ENCODE measurements around the gene ZSWIM2. TPM values are rescaled to one million over a fixed set of nuclear protein-coding genes. Genes with fewer than 3 reads are reported as not detected.
"Not testable (repeated sequence)": the region's sequence is repeated elsewhere in the genome, so short reads cannot be mapped to it uniquely, and the experiment has no call there.

ZSWIM2 gene
- total RNA-seq, result not detected
- long read RNA-seq, donor 1, result 0 reads
- long read RNA-seq, donor 2, result 0 reads

GRCh38 chr2:186848873-186849578, at the start of gene ZSWIM2:
ZSWIM2 (minus strand) TSS chr2:186849170; CDS start chr2:186849130, 40 bp downstream.
- peak; percentile 87 for DNase-seq (ENCODE audit: low spot score)
- intact Hi-C loops (cut with DNase I), result no loop called here

GRCh38 chr2:186896220-186896619, 47.2 kb upstream of the ZSWIM2 start:
- intact Hi-C loops (cut with DNase I), result not testable (repeated sequence)

GRCh38 chr2:186895451-186895850, 46.5 kb upstream of the ZSWIM2 start:
- intact Hi-C loops (cut with DNase I), result no loop called here
- DNase-seq (ENCODE audit: low spot score), result no peak

More at GRCh38 chr2:186896220-186896619, 47.2 kb upstream of the ZSWIM2 start:
- not testable (repeated sequence) for DNase-seq (ENCODE audit: low spot score)

GRCh38 chr2:186894478-186894877, 45.5 kb upstream of the ZSWIM2 start:
- no peak for DNase-seq (ENCODE audit: low spot score)
- intact Hi-C loops (cut with DNase I), result no loop called here

- no peak for DNase-seq (ENCODE audit: low spot score)
- intact Hi-C loops (cut with DNase I), result no loop called here
Measured at GRCh38 chr2:186892821-186893220, 43.9 kb upstream of the ZSWIM2 start.

- intact Hi-C loops (cut with DNase I), result no loop called here
- no peak for DNase-seq (ENCODE audit: low spot score)
Measured at GRCh38 chr2:186891185-186891621, 42.2 kb upstream of the ZSWIM2 start.

GRCh38 chr2:186889101-186889879, 40.3 kb upstream of the ZSWIM2 start:
- intact Hi-C loops (cut with DNase I), result no loop called here
- DNase-seq (ENCODE audit: low spot score), result no peak

- DNase-seq (ENCODE audit: low spot score), result no peak
- intact Hi-C loops (cut with DNase I), result no loop called here
Measured at GRCh38 chr2:186887107-186888090, 38.4 kb upstream of the ZSWIM2 start.

- intact Hi-C loops (cut with DNase I), result no loop called here
- DNase-seq (ENCODE audit: low spot score), result no peak
Measured at GRCh38 chr2:186884587-186884986, 35.6 kb upstream of the ZSWIM2 start.

- intact Hi-C loops (cut with DNase I), result no loop called here
- no peak for DNase-seq (ENCODE audit: low spot score)
Measured at GRCh38 chr2:186883666-186884065, 34.7 kb upstream of the ZSWIM2 start.

GRCh38 chr2:186882511-186883071, 33.6 kb upstream of the ZSWIM2 start:
- DNase-seq (ENCODE audit: low spot score), result no peak
- intact Hi-C loops (cut with DNase I), result no loop called here

GRCh38 chr2:186881660-186882059, 32.7 kb upstream of the ZSWIM2 start:
- no peak for DNase-seq (ENCODE audit: low spot score)
- intact Hi-C loops (cut with DNase I), result no loop called here

- intact Hi-C loops (cut with DNase I), result no loop called here
- DNase-seq (ENCODE audit: low spot score), result no peak
Measured at GRCh38 chr2:186879312-186879711, 30.3 kb upstream of the ZSWIM2 start.

- no peak for DNase-seq (ENCODE audit: low spot score)
- intact Hi-C loops (cut with DNase I), result no loop called here
Measured at GRCh38 chr2:186874713-186875112, 25.7 kb upstream of the ZSWIM2 start.

- intact Hi-C loops (cut with DNase I), result no loop called here
- no peak for DNase-seq (ENCODE audit: low spot score)
Measured at GRCh38 chr2:186871881-186872280, 22.9 kb upstream of the ZSWIM2 start.

GRCh38 chr2:186868344-186868743, 19.4 kb upstream of the ZSWIM2 start:
- DNase-seq (ENCODE audit: low spot score), result no peak
- intact Hi-C loops (cut with DNase I), result no loop called here

- no peak for DNase-seq (ENCODE audit: low spot score)
- intact Hi-C loops (cut with DNase I), result no loop called here
Measured at GRCh38 chr2:186862869-186863709, 14.1 kb upstream of the ZSWIM2 start.

- intact Hi-C loops (cut with DNase I), result no loop called here
- no peak for DNase-seq (ENCODE audit: low spot score)
Measured at GRCh38 chr2:186855216-186855615, 6.2 kb upstream of the ZSWIM2 start.
